H1 (cell line): ENCODE results near the gene TNFRSF6B. TPM values are rescaled to one million over a fixed set of nuclear protein-coding genes. Genes with fewer than 3 reads are reported as not detected.
A peak's percentile ranks its signal among the peaks of the same experiment; 100 is the strongest.

Source experiments
- CTCF ChIA-PET: fragments of 300-600 bp; sonication (Branson Sonifier 250); formaldehyde crosslinking; loops from one replicate; lab custom pipeline; 2021; ENCODE audit not compliant: partially characterized antibody; lab: Charles Lee
- POLR2A ChIA-PET: fragments of 300-600 bp; sonication (Branson Sonifier 250); formaldehyde crosslinking; loops from one replicate; lab custom pipeline; 2021; ENCODE audit warnings: inconsistent platforms; ENCODE audit not compliant: partially characterized antibody; lab: Charles Lee
- DNase-seq, 2 experiments: peaks; one replicate each; pipeline versions ENCODE4 v3.0.0 to v3.0.0-alpha.2; 2010 to 2022; ENCODE audit warnings: low spot score in 2 of 2, low read depth in 1 of 2, mixed read lengths in 1 of 2
- FAIRE-seq: peaks from 2 replicates; lab custom pipeline; 2011; peaks lifted over from hg19 to GRCh38; lab: Jason Lieb, UNC
- H2AFZ ChIP-seq: 2 replicates; pipeline ENCODE4 v1.8.1; 2012; ENCODE audit warnings: low read length, inconsistent platforms
- H2AK5ac ChIP-seq: 2 replicates; pipeline ENCODE4 v1.6.1; 2013; ENCODE audit warnings: low read depth, low read length
- H2BK120ac ChIP-seq: replicated peaks from 2 replicates; pipeline ENCODE3; 2013; ENCODE audit warnings: low read depth, low read length, inconsistent platforms
- H2BK12ac ChIP-seq: 2 replicates; pipeline ENCODE4 v1.6.1; 2013; ENCODE audit warnings: low read depth, low read length
- H2BK15ac ChIP-seq: 2 replicates; pipeline ENCODE4 v1.6.1; 2013; ENCODE audit warnings: low read length
- H2BK20ac ChIP-seq: 2 replicates; pipeline ENCODE4 v1.6.1; 2013; ENCODE audit warnings: low read length
- H2BK5ac ChIP-seq: 2 replicates; pipeline ENCODE4 v1.6.1; 2013; ENCODE audit warnings: low read depth, low read length
- H3K14ac ChIP-seq: 2 replicates; pipeline ENCODE4 v1.6.1; 2013; ENCODE audit warnings: inconsistent platforms; ENCODE audit not compliant: insufficient read length
- H3K18ac ChIP-seq: 2 replicates; pipeline ENCODE4 v1.6.1; 2013; ENCODE audit warnings: low read length; ENCODE audit errors: extremely low read depth
- H3K23ac ChIP-seq: 2 replicates; pipeline ENCODE4 v1.6.1; 2013; ENCODE audit warnings: inconsistent platforms; ENCODE audit not compliant: insufficient read length
- H3K23me2 ChIP-seq: 2 replicates; pipeline ENCODE4 v1.6.1; 2013; ENCODE audit warnings: low read depth, low read length
- H3K27ac ChIP-seq: 2 replicates; pipeline ENCODE4 v1.6.1; 2011; ENCODE audit warnings: low read depth, low read length, inconsistent platforms
- H3K27me3 ChIP-seq, 4 experiments: replicated peaks in 1 of 4; 1 replicate in 1 of 4; 2 replicates in 3 of 4; pipeline versions ENCODE4 v1.6.1 to v1.8.1; 2011 to 2013; ENCODE audit warnings: low read length in 3 of 4, mild to moderate bottlenecking in 3 of 4, inconsistent platforms in 2 of 4, mixed read lengths in 2 of 4, moderate library complexity in 1 of 4; ENCODE audit not compliant: control insufficient read depth in 3 of 4, insufficient read depth in 3 of 4; ENCODE audit errors: extremely low read depth in 1 of 4
- H3K36me3 ChIP-seq, 4 experiments: 2 replicates each; pipeline versions ENCODE4 v1.6.1 to v1.8.1; 2011 to 2013; ENCODE audit warnings: mild to moderate bottlenecking in 4 of 4, low read length in 3 of 4, moderate library complexity in 2 of 4, control low read depth in 1 of 4, inconsistent platforms in 1 of 4; ENCODE audit not compliant: insufficient read depth in 4 of 4, control insufficient read depth in 2 of 4
- H3K4ac ChIP-seq: replicated peaks from 2 replicates; pipeline ENCODE3; 2013; ENCODE audit warnings: low read length, low read depth, mixed read lengths, inconsistent platforms; ENCODE audit not compliant: insufficient read length
- H3K4me1 ChIP-seq, 4 experiments: replicated peaks in 1 of 4; 1 replicate in 1 of 4; 2 replicates in 3 of 4; pipeline versions ENCODE4 v1.6.1 to v1.8.1; 2011 to 2013; ENCODE audit warnings: low read length in 3 of 4, inconsistent platforms in 2 of 4, mixed read lengths in 1 of 4; ENCODE audit not compliant: insufficient read depth in 4 of 4, control insufficient read depth in 3 of 4
- H3K4me2 ChIP-seq, 2 experiments: 2 replicates each; pipeline versions ENCODE4 v1.6.1 to v1.8.1; 2011 to 2013; ENCODE audit warnings: low read depth in 2 of 2, low read length in 2 of 2, control low read depth in 1 of 2, inconsistent platforms in 1 of 2, mild to moderate bottlenecking in 1 of 2; ENCODE audit not compliant: insufficient read depth in 1 of 2
- H3K4me3 ChIP-seq, 4 experiments: fragments of 200-600, 300-600 bp in 1 of 4; sonication (generic), shearing (Covaris generic), sonication (Bioruptor Twin) in 1 of 4; 2 replicates each; pipeline versions ENCODE4 v1.5.1 to v1.8.1; 2011 to 2016; ENCODE audit warnings: low read length in 4 of 4, low read depth in 3 of 4, control low read depth in 2 of 4, inconsistent platforms in 2 of 4, mild to moderate bottlenecking in 2 of 4, mixed read lengths in 1 of 4, moderate library complexity in 1 of 4; ENCODE audit not compliant: insufficient read depth in 2 of 4; ENCODE audit errors: extremely low read depth in 1 of 4
- H3K56ac ChIP-seq: replicated peaks from 2 replicates; pipeline ENCODE3; 2013; ENCODE audit warnings: low read depth, mild to moderate bottlenecking, mixed read lengths, low read length, inconsistent platforms; ENCODE audit not compliant: insufficient read length
- H3K79me1 ChIP-seq: 2 replicates; pipeline ENCODE4 v1.6.1; 2013; ENCODE audit warnings: low read depth, low read length, control low read depth
- H3K79me2 ChIP-seq, 2 experiments: 2 replicates each; pipeline versions ENCODE4 v1.6.1 to v1.8.1; 2012 to 2013; ENCODE audit warnings: low read length in 2 of 2, mild to moderate bottlenecking in 2 of 2, inconsistent platforms in 1 of 2; ENCODE audit not compliant: insufficient read depth in 2 of 2, control insufficient read depth in 1 of 2
- H3K9ac ChIP-seq, 4 experiments: replicated peaks in 1 of 4; 1 replicate in 1 of 4; 2 replicates in 3 of 4; pipeline versions ENCODE4 v1.6.1 to v1.8.1; 2011 to 2013; ENCODE audit warnings: low read depth in 3 of 4, low read length in 3 of 4, control low read depth in 2 of 4, mild to moderate bottlenecking in 2 of 4, moderate library complexity in 2 of 4, inconsistent platforms in 1 of 4; ENCODE audit errors: extremely low read depth in 1 of 4
- H3K9me3 ChIP-seq, 2 experiments: 2 replicates each; pipeline versions ENCODE4 v1.6.1 to v1.8.1; 2012 to 2013; ENCODE audit warnings: mild to moderate bottlenecking in 2 of 2, moderate library complexity in 2 of 2, control low read depth in 1 of 2, inconsistent platforms in 1 of 2, low read depth in 1 of 2, low read length in 1 of 2, mixed read lengths in 1 of 2; ENCODE audit not compliant: insufficient read depth in 2 of 2
- H4K20me1 ChIP-seq, 2 experiments: replicated peaks in 1 of 2; 2 replicates each; pipeline versions ENCODE3 to v1.8.1; 2011 to 2013; ENCODE audit warnings: inconsistent platforms in 2 of 2, low read length in 2 of 2, mild to moderate bottlenecking in 1 of 2; ENCODE audit not compliant: insufficient read depth in 2 of 2, control insufficient read depth in 1 of 2
- H4K5ac ChIP-seq: 2 replicates; pipeline ENCODE4 v1.6.1; 2013; ENCODE audit warnings: low read length, low read depth, mixed read lengths, inconsistent platforms; ENCODE audit not compliant: insufficient read length
- H4K8ac ChIP-seq: 2 replicates; pipeline ENCODE4 v1.8.0; 2013; ENCODE audit warnings: mild to moderate bottlenecking, moderate library complexity, low read length, inconsistent platforms; ENCODE audit not compliant: insufficient read depth; ENCODE audit errors: extremely low read depth
- H4K91ac ChIP-seq: replicated peaks from 2 replicates; pipeline ENCODE3; 2013; ENCODE audit warnings: low read length, mixed read lengths, inconsistent platforms; ENCODE audit not compliant: insufficient read length
- ASH2L ChIP-seq: fragments of 200-600, 300-600 bp; sonication (generic); IDR thresholded peaks from one replicate; pipeline ENCODE4 v1.7.1; 2017; ENCODE audit warnings: low read length
- CBX5 ChIP-seq: fragments of 300-800, 300-1000 bp; sonication (generic); IDR thresholded peaks from 2 replicates; pipeline ENCODE4 v1.7.1; 2016; ENCODE audit warnings: antibody characterized with exemption, low read length, low read depth
- EZH2 ChIP-seq: fragments of 200-600 bp; sonication (generic); IDR thresholded peaks from 2 replicates; pipeline ENCODE4 v1.7.1; 2012; ENCODE audit warnings: low read depth, mild to moderate bottlenecking, moderate library complexity, low read length, inconsistent platforms; ENCODE audit not compliant: severe bottlenecking
- FOSL1 ChIP-seq: IDR thresholded peaks from 2 replicates; pipeline ENCODE4 v1.6.1; 2011; ENCODE audit warnings: mild to moderate bottlenecking, low read depth, low read length, moderate library complexity; ENCODE audit not compliant: insufficient read depth
- GTF2F1 ChIP-seq: IDR thresholded peaks from 2 replicates; pipeline ENCODE4 v1.6.1; 2012; ENCODE audit warnings: low read depth, low read length, improper control_type of control experiment, borderline replicate concordance
- JUND ChIP-seq: IDR thresholded peaks from 2 replicates; pipeline ENCODE4 v1.6.1; 2011; ENCODE audit warnings: mild to moderate bottlenecking, improper control_type of control experiment, low read length
- NANOG ChIP-seq: IDR thresholded peaks from 2 replicates; pipeline ENCODE4 v1.6.1; 2011; ENCODE audit warnings: low read length, low read depth, mild to moderate bottlenecking, inconsistent platforms; ENCODE audit not compliant: insufficient read depth, poor library complexity, severe bottlenecking
- RFX5 ChIP-seq: IDR thresholded peaks from 2 replicates; pipeline ENCODE4 v1.6.1; 2011; ENCODE audit warnings: low read depth, low read length, improper control_type of control experiment, borderline replicate concordance
- SRF ChIP-seq: IDR thresholded peaks from 2 replicates; pipeline ENCODE4 v1.6.1; 2011; ENCODE audit warnings: mild to moderate bottlenecking, low read depth, low read length, moderate library complexity
- ZNF274 ChIP-seq: IDR thresholded peaks from 2 replicates; pipeline ENCODE4 v1.7.0; 2012; ENCODE audit warnings: low read length, borderline replicate concordance; ENCODE audit errors: extremely low read depth
- WGBS, 2 experiments: shearing (Covaris generic) in 1 of 2; methylation state at CpG; one replicate each; pipeline versions ENCODE4 v1.1.6 to v1.1.7; 2013 to 2015; ENCODE audit warnings: low lambda C conversion rate in 2 of 2, mixed read lengths in 2 of 2, inconsistent platforms in 1 of 2, low coverage in 1 of 2, missing lambda C conversion rate in 1 of 2; ENCODE audit not compliant: insufficient replicate concordance in 2 of 2, insufficient coverage in 1 of 2, insufficient read length in 1 of 2; ENCODE audit errors: extremely low coverage in 1 of 2, missing lambda C conversion rate in 1 of 2; 5-methylcytosine and 5-hydroxymethylcytosine counted together
- polyA plus RNA-seq, 7 experiments: library from polyadenylated mRNA; depleted of rRNA in 3 of 7; stranded (reverse) in 5 of 7; unstranded in 2 of 7; fragments of >200 nt in 5 of 7; fragments of 200-250 nt in 2 of 7; gene quantifications; 1 replicate in 5 of 7; 2 replicates in 1 of 7; 4 replicates in 1 of 7; pipeline versions ENCODE4 v1.2.1 to v1.2.3, GENCODE V29; 2011 to 2013; ENCODE audit warnings: missing spikeins in 2 of 7, mixed read lengths in 2 of 7
- total RNA-seq: library from RNA; stranded (reverse); fragmentation: NEBNext Ultra II Directional; extraction: Animal tissue kit (Norgen Biotek cat#: 25700); gene quantifications from 2 replicates; pipeline ENCODE4 v1.2.1, GENCODE V29; 2021

Gene TNFRSF6B
- total and polyA plus RNA-seq, 2 of the 8 experiments (the other 6 are each of a cell fraction or from before 2014, with no cell fraction given), result 3.1 TPM; not detected in 1

DNA sequence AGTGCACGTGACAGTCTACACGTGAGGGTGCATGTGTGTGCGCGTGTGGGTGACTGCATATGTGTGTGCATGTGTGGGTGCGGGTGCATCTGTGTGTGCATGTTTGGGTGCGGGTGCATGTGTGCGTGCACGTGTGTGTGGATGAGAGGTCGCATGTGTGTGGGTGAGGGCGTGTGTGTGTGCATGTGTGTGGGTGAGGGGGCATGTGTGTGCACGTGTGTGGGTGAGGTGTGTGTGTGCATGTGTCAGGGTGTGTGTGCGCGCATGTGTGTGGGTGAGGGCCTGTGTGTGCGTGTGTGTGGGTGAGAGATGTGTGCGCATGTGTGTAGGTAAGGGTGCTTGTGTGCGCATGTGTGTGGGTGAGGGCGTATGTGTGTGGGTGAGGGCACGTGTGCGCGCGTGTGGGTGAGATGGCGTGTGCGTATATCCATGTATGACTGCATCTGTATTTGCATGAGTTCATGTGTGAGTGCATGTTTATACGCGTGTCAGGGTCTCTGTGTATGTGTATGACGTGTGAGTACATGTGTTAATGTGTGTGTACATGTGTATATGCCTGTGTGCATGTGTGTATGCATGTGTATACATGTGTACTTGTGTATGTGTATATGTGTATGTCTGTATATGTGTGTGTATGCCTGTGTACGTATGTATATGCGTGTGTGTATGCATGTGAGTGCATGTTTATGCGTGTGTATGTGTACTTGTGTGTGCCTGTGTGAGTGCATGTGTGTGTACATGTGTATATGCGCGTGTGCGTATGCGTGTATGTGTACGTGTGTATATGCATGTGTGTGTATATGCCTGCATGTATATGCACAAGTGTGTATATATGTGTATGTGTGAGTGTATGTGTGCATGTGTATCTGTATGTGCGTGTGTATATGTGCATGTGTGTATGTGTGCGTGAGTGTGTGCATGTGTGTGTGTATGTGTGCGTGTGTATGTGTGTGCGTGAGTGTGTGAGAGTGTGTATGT is 36.0 kb downstream of the TNFRSF6B start:
- Histone ChIP-seq H3K4me2 (no peak overlapping the region), H3K36me3 (peaks cover 0 to 14% (median 7%) of the 10 kb centered on the region in 4 experiments; a peak in 5 of 8 replicates), H2BK12ac (no peak overlapping the region; the same call in 1 of the 2 replicates), H3K18ac (no peak overlapping the region), H3K9ac (no peak overlapping the region), H4K20me1 (peaks cover 5 to 48% of the 10 kb centered on the region in 2 experiments), H3K23me2 (peaks cover 3% of the 10 kb centered on the region), H2BK20ac (0 out of 2 replicates have a peak overlapping the region, but pooled peaks have one; percentile 7), H2BK5ac (no peak overlapping the region), H4K8ac (no peak overlapping the region)
- DNase-seq, result no peak
- no peak for TF ChIP-seq GTF2F1
- no peak for TF ChIP-seq JUND
- no peak for TF ChIP-seq CBX5
- TF ChIP-seq RFX5, result no peak
- no peak for TF ChIP-seq SRF
- no peak for TF ChIP-seq EZH2
- no peak for TF ChIP-seq FOSL1
- TF ChIP-seq ASH2L, result no peak
- no peak for TF ChIP-seq NANOG
- no peak for TF ChIP-seq ZNF274
- TF ChIP-seq, all 59 proteins: peak for 0
- no peak overlapping the region for H4K91ac ChIP-seq
- H4K5ac ChIP-seq, result no peak overlapping the region
- peaks cover 0 to 8% of the 10 kb centered on the region in 2 experiments; a peak in 1 of 4 replicates for H3K79me2 ChIP-seq
- H3K27ac ChIP-seq, result no peak overlapping the region
- no peak overlapping the region for H3K14ac ChIP-seq
- no peak overlapping the region for H3K4me3 ChIP-seq
- peaks cover 0 to 4% of the 10 kb centered on the region in 2 experiments; a peak in 2 of 4 replicates for H3K9me3 ChIP-seq
- H3K4ac ChIP-seq, result no peak overlapping the region
- FAIRE-seq, result no peak
- H3K23ac ChIP-seq, result no peak overlapping the region
- WGBS, 2 experiments, result 84% methylated on average over 38 of the region's 38 CpGs; no CpG with 5 or more reads in 1 of the 2 experiments
- ChIA-PET CTCF (interaction anchor here (1.4 kb wide), 1 partner anchor 16 kb away, joined by 4 read pairs; no protein-coding TSS in a partner anchor), POLR2A (interaction anchor here (1.0 to 1.9 kb wide), 2 partner anchors 15 to 34 kb away, joined by 3 to 7 read pairs; no protein-coding TSS in a partner anchor)
- no peak overlapping the region for H2BK15ac ChIP-seq
- peaks cover 0 to 3% (median 0%) of the 10 kb centered on the region in 4 experiments; a peak in 1 of 7 replicates for H3K4me1 ChIP-seq
- H2AK5ac ChIP-seq, result no peak overlapping the region
- H3K56ac ChIP-seq, result no peak overlapping the region
- H3K27me3 ChIP-seq, result peaks cover 0 to 3% (median 1%) of the 10 kb centered on the region in 4 experiments; a peak in 1 of 7 replicates
- H3K79me1 ChIP-seq, result peaks cover 16% of the 10 kb centered on the region
- no peak overlapping the region for H2AFZ ChIP-seq
- peak overlapping the region; percentile 43 for H2BK120ac ChIP-seq
